AG09309 (cell line): ENCODE measurements around the gene SYNCRIP.
"Not testable (repeated sequence)": the region's sequence is repeated elsewhere in the genome, so short reads cannot be mapped to it uniquely, and the experiment has no call there.

ENCODE experiments used
- DNase-seq: peaks from one replicate; pipeline ENCODE4 v3.0.0-alpha.2; 2010; ENCODE audit warnings: low read depth
- H3K4me3 ChIP-seq: 2 replicates; pipeline ENCODE4 v1.5.1; 2011; ENCODE audit warnings: mild to moderate bottlenecking, low read depth, low read length, moderate library complexity; ENCODE audit not compliant: control insufficient read depth
- CTCF ChIP-seq: IDR thresholded peaks from 2 replicates; pipeline ENCODE4 v1.5.1; 2011; ENCODE audit warnings: mild to moderate bottlenecking, low read depth, low read length, inconsistent platforms; ENCODE audit not compliant: insufficient read depth, control insufficient read depth; ENCODE audit errors: missing control alignments

SYNCRIP gene

GRCh38 chr6:85641897-85642773, 551 bp downstream of the SYNCRIP start:
- DNase-seq, result no peak
- H3K4me3 ChIP-seq, result peak overlapping the region; percentile 92
- peak; percentile 6 for TF ChIP-seq CTCF

- peak overlapping the region; percentile 92 for H3K4me3 ChIP-seq
- no peak for TF ChIP-seq CTCF
- DNase-seq, result no peak
Observed at GRCh38 chr6:85641522-85641896, 1.2 kb downstream of the SYNCRIP start.

- peak overlapping the region; percentile 92 for H3K4me3 ChIP-seq
- TF ChIP-seq CTCF, result no peak
- no peak for DNase-seq
Observed at GRCh38 chr6:85640821-85641220, 1.9 kb downstream of the SYNCRIP start.

GRCh38 chr6:85637579-85637978, 5.1 kb downstream of the SYNCRIP start:
- no peak overlapping the region for H3K4me3 ChIP-seq
- no peak for TF ChIP-seq CTCF
- no peak for DNase-seq

GRCh38 chr6:85632164-85632942, 10.3 kb downstream of the SYNCRIP start:
- no peak for DNase-seq
- TF ChIP-seq CTCF, result no peak

GRCh38 chr6:85631117-85631516, 11.6 kb downstream of the SYNCRIP start:
- DNase-seq, H3K4me3 ChIP-seq: not testable (repeated sequence)

More at GRCh38 chr6:85632164-85632942, 10.3 kb downstream of the SYNCRIP start:
- H3K4me3 ChIP-seq, result no peak overlapping the region

- TF ChIP-seq CTCF, result no peak
- DNase-seq, result no peak
- no peak overlapping the region for H3K4me3 ChIP-seq
Observed at GRCh38 chr6:85628353-85628752, 14.3 kb downstream of the SYNCRIP start.
